Small intestine (tissue), 7 donors: ENCODE measurements around the gene GPR161. TPM values are rescaled to one million over a fixed set of nuclear protein-coding genes. Genes with fewer than 3 reads are reported as not detected.

Experiments used
- DNase-seq, 2 donors: peaks; one replicate each; pipeline versions ENCODE4 v3.0.0 to v3.0.0-alpha.2; 2013
- FAIRE-seq: peaks from 2 replicates; lab custom pipeline; 2012; peaks lifted over from hg19 to GRCh38; lab: Jason Lieb, UNC
- H3K27ac ChIP-seq, 3 donors: one replicate each; pipeline ENCODE4 v1.5.1; 2013; ENCODE audit warnings: low read length in 2 of 3, mild to moderate bottlenecking in 2 of 3, control low read depth in 1 of 3, inconsistent platforms in 1 of 3, low read depth in 1 of 3, moderate library complexity in 1 of 3
- H3K27me3 ChIP-seq, 3 donors: one replicate each; pipeline ENCODE4 v1.6.1; 2013; ENCODE audit warnings: low read length in 3 of 3, inconsistent platforms in 1 of 3; ENCODE audit not compliant: control insufficient read depth in 3 of 3, insufficient read depth in 3 of 3
- H3K36me3 ChIP-seq, 3 donors: one replicate each; pipeline ENCODE4 v1.6.1; 2013; ENCODE audit warnings: low read length in 3 of 3, inconsistent platforms in 1 of 3, low read depth in 1 of 3, mild to moderate bottlenecking in 1 of 3, moderate library complexity in 1 of 3; ENCODE audit not compliant: control insufficient read depth in 3 of 3, insufficient read depth in 2 of 3
- H3K4me1 ChIP-seq, 3 donors: one replicate each; pipeline ENCODE4 v1.6.1; 2013; ENCODE audit warnings: low read length in 2 of 3, inconsistent platforms in 1 of 3, low read depth in 1 of 3, mild to moderate bottlenecking in 1 of 3, moderate library complexity in 1 of 3; ENCODE audit not compliant: control insufficient read depth in 3 of 3, insufficient read depth in 2 of 3
- H3K4me3 ChIP-seq, 3 donors: one replicate each; pipeline ENCODE4 v1.5.1; 2013; ENCODE audit warnings: low read length in 3 of 3, control low read depth in 1 of 3, inconsistent platforms in 1 of 3, low read depth in 1 of 3, mild to moderate bottlenecking in 1 of 3, moderate library complexity in 1 of 3
- H3K9me3 ChIP-seq, 2 donors: one replicate each; pipeline ENCODE4 v1.6.1; 2013; ENCODE audit warnings: low read depth in 1 of 2, low read length in 1 of 2; ENCODE audit not compliant: control insufficient read depth in 2 of 2, insufficient read depth in 1 of 2
- WGBS, 3 donors: extraction: QIAGEN DNeasy Blood & Tissue Kit; methylation state at CpG; one replicate each; pipeline ENCODE4 v1.1.7; 2013; 5-methylcytosine and 5-hydroxymethylcytosine counted together
- polyA plus RNA-seq, 4 donors: library from polyadenylated mRNA; stranded (reverse) in 3 of 4; unstranded in 1 of 4; fragments of 200-250 nt in 3 of 4; fragments of 120-200 nt in 1 of 4; gene quantifications; one replicate each; pipeline versions ENCODE4 v1.2.1 to v1.2.3, GENCODE V29; 2013
- donor health status: healthy with polysubstance abuse.
- donor health status: control.
- donor health status: control.
- donor health status: Bipolar disorder and iron deficiency.
- donor health status: healthy.

GPR161 gene
- polyA plus RNA-seq, 4 donors, result under 0.01 to 4.1 (median 1.9) TPM

- Histone ChIP-seq H3K36me3 (peaks cover 0 to 38% (median 0%) of the 10 kb centered on the region in 3 donors), H3K27me3 (no peaks in the 10 kb centered on the region), H3K4me3 (no peak overlapping the region), H3K9me3 (no peaks in the 10 kb centered on the region), H3K27ac (no peak overlapping the region), H3K4me1 (no peaks in the 10 kb centered on the region)
- DNase-seq (no peak), FAIRE-seq (no peak)
- 91 to 95% (median 93%) methylated on average over 15 of the region's 15 CpGs for WGBS, 3 donors
Observed at GRCh38 chr1:168098534-168099320, 38.0 kb downstream of the GPR161 start.

DNA sequence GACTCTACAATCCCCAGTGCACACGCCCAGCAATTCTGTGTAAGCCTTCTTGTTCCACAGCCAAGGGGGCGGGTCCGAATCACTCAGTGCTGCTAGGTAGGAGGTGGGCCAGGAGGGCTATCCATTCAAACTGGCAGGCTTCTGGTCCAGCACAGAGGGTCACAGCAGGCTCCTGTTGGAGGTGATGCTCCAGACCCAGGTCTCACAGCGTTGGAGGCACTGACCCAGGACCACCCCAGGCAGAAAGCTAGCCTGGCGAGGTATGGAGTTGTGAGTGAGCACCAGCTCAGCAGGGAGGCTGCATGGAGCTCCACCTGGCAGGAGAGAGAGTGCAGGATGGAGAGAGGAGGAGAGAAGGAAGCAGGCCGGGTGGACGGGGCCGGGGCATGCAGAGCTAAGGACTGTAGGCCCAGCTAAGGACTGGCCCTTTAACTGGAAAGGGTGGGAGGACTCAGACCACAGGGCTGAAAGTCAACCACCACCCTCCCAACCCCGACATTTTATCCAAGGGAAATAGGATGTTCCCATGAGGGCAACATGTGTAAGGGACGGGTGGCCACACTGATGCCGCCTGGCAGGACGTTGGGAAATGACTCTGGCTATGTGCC, 38.7 kb downstream of the GPR161 start:
- FAIRE-seq (no peak), DNase-seq (no peak)
- no peak overlapping the region for H3K4me3 ChIP-seq
- H3K36me3 ChIP-seq, result peaks cover 0 to 37% (median 0%) of the 10 kb centered on the region in 3 donors
- no peak overlapping the region for H3K27ac ChIP-seq
- no peaks in the 10 kb centered on the region for H3K27me3 ChIP-seq
- H3K4me1 ChIP-seq, result no peaks in the 10 kb centered on the region
- WGBS, 3 donors, result 80 to 90% (median 84%) methylated on average over 12 of the region's 12 CpGs
- no peaks in the 10 kb centered on the region for H3K9me3 ChIP-seq

- no peak for FAIRE-seq
- 93 to 95% (median 94%) methylated on average over 27 of the region's 27 CpGs for WGBS, 3 donors
Observed at GRCh38 chr1:168096296-168097165, 40.2 kb downstream of the GPR161 start.

DNA sequence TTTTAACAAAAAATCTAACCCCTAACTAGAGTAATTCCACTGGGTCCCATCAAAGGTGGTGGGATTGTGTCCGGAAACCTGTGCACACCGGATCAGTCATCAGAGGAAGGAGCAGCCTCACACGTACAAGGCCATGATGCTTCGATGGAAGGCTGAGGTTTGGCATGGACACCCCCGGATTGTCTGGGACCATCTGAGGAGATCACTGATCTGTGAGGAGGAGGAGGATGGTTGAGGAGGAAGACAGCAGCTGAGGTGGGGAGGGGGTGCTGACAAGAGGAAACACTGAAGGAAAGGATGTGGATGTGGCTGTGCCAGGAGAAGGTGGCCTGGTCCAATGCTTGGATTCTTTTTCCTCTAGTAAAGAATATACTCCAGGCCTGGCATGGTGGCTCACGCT, 41.3 kb downstream of the GPR161 start:
- Histone ChIP-seq H3K36me3 (peaks cover 0 to 36% (median 0%) of the 10 kb centered on the region in 3 donors), H3K4me3 (no peak overlapping the region), H3K27ac (no peak overlapping the region), H3K9me3 (no peaks in the 10 kb centered on the region), H3K27me3 (no peaks in the 10 kb centered on the region), H3K4me1 (no peaks in the 10 kb centered on the region)
- WGBS, 3 donors, result 93 to 96% (median 94%) methylated on average over 6 of the region's 6 CpGs
- FAIRE-seq (no peak), DNase-seq (no peak)

More at GRCh38 chr1:168096296-168097165, 40.2 kb downstream of the GPR161 start:
- H3K27ac ChIP-seq, result no peak overlapping the region
- H3K4me1 ChIP-seq, result no peaks in the 10 kb centered on the region
- no peak overlapping the region for H3K4me3 ChIP-seq
- H3K9me3 ChIP-seq, result no peaks in the 10 kb centered on the region
- H3K27me3 ChIP-seq, result no peaks in the 10 kb centered on the region
- no peak for DNase-seq
- peaks cover 0 to 34% (median 0%) of the 10 kb centered on the region in 3 donors for H3K36me3 ChIP-seq

DNA sequence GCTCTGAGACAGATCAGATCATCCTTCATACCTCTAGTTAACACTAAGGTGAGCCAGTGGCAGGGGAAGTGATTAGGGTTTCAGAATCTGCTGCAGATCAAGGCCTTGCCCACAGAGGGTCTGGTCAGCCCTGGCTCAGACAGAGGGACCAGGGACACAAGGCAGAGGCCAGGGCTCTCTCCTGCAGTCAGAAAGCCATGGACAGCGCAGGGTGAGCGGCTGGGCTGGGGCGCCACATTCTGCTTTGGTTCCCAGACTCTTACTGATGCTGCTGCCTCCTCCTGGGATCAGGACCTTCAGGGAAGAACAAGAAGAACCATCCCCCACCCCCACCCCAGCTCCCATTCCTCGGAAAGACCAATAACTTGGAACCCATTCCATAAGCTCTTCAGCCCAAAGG, 43.1 kb downstream of the GPR161 start:
- WGBS, 3 donors, result 92 to 96% (median 94%) methylated on average over 4 of the region's 4 CpGs
- no peak overlapping the region for H3K4me3 ChIP-seq

GRCh38 chr1:168092566-168093355, 44.0 kb downstream of the GPR161 start:
- Histone ChIP-seq H3K36me3 (peaks cover 0 to 34% (median 0%) of the 10 kb centered on the region in 3 donors), H3K9me3 (no peaks in the 10 kb centered on the region), H3K4me1 (peaks cover 0 to 12% (median 0%) of the 10 kb centered on the region in 3 donors), H3K27me3 (no peaks in the 10 kb centered on the region), H3K27ac (no peak overlapping the region), H3K4me3 (no peak overlapping the region)
- FAIRE-seq (no peak), DNase-seq (peak; percentile 13 to 16)
- 75 to 82% (median 79%) methylated on average over 16 of the region's 16 CpGs for WGBS, 3 donors

More for the DNA sequence above, 43.1 kb downstream of the GPR161 start:
- no peaks in the 10 kb centered on the region for H3K9me3 ChIP-seq
- H3K4me1 ChIP-seq, result peaks cover 0 to 7% (median 0%) of the 10 kb centered on the region in 3 donors
- H3K36me3 ChIP-seq, result peaks cover 0 to 42% (median 0%) of the 10 kb centered on the region in 3 donors
- DNase-seq, result no peak
- FAIRE-seq, result no peak
- no peak overlapping the region for H3K27ac ChIP-seq
- H3K27me3 ChIP-seq, result no peaks in the 10 kb centered on the region

GRCh38 chr1:168091720-168092550, 44.8 kb downstream of the GPR161 start:
- no peak overlapping the region for H3K4me3 ChIP-seq

More at GRCh38 chr1:168091720-168092550, 44.8 kb downstream of the GPR161 start:
- Histone ChIP-seq H3K9me3 (no peaks in the 10 kb centered on the region), H3K36me3 (peaks cover 0 to 33% (median 0%) of the 10 kb centered on the region in 3 donors), H3K27me3 (no peaks in the 10 kb centered on the region), H3K27ac (no peak overlapping the region), H3K4me1 (peaks cover 0 to 12% (median 0%) of the 10 kb centered on the region in 3 donors)
- FAIRE-seq (no peak), DNase-seq (no peak)
- 81 to 89% (median 85%) methylated on average over 8 of the region's 8 CpGs for WGBS, 3 donors
